22Rv1 (cell line): ENCODE data around the gene PCDH15.

ENCODE experiments used
- H3K27ac ChIP-seq: fragments of 450-650 bp; 2 replicates; pipeline ENCODE4 v1.5.1; 2017
- ZFX ChIP-seq: fragments of 450-650 bp; IDR thresholded peaks from 2 replicates; pipeline ENCODE4 v1.6.1; 2017; ENCODE audit warnings: antibody characterized with exemption, borderline replicate concordance
- TF ChIP-seq, protein P1 (sequence below): fragments of 450-650 bp; IDR thresholded peaks from 2 replicates; pipeline ENCODE4 v1.5.1; 2017; ENCODE audit warnings: mild to moderate bottlenecking

Gene PCDH15

DNA sequence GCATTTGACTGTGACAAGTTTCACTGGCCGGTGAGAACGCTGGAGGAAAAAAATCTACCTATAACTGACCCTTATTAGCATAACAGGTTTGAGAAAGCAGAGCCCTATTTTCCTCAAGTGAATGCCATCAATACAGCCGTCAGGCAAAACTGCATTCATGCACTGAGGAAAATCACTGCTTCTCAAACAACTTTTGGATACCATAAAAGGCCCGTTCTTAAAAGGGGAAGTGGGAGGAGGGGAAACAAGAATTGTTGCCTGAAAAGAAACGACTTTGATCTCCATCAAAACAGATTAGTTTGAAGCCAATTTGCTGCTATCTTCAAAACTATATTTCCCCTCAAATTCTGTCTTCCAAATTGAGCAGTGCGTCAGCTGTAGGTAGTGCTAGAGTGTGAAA is 670.6 kb downstream of the PCDH15 start:
- no peak for TF ChIP-seq ZFX
- TF ChIP-seq, protein P1, sequence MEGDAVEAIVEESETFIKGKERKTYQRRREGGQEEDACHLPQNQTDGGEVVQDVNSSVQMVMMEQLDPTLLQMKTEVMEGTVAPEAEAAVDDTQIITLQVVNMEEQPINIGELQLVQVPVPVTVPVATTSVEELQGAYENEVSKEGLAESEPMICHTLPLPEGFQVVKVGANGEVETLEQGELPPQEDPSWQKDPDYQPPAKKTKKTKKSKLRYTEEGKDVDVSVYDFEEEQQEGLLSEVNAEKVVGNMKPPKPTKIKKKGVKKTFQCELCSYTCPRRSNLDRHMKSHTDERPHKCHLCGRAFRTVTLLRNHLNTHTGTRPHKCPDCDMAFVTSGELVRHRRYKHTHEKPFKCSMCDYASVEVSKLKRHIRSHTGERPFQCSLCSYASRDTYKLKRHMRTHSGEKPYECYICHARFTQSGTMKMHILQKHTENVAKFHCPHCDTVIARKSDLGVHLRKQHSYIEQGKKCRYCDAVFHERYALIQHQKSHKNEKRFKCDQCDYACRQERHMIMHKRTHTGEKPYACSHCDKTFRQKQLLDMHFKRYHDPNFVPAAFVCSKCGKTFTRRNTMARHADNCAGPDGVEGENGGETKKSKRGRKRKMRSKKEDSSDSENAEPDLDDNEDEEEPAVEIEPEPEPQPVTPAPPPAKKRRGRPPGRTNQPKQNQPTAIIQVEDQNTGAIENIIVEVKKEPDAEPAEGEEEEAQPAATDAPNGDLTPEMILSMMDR, result no peak
- H3K27ac ChIP-seq, result no peak overlapping the region

DNA sequence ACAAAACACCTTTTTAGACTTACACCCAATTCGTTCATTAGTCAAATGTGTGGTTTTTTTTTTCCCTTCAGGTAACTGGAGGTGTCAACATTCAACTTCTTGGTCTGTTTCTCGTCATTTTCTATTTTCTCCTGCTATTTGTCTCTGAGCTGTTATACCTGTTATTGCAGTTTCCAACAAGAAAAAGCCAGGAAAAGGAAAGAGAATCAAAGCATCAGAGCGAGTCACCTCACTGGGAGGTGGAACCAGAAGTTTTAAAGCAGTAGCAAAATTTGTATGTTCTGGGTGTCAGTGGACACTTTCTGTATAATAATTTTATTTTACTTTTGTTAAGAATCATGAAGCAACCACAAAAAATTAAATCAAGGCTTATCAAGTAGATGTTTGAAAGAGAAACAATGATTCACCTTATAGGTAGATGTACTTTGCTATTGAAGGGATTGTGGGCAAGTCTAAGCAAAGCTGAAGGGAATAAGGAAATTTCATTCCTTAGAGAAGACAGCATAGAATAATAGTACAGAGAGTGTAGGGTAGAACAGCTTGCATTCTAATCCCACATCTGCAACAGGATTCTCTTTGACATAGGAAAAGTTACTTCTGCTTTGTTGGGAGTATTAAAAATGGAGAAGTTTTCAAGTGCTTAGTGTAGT is 675.8 kb downstream of the PCDH15 start:
- H3K27ac ChIP-seq, result no peak overlapping the region
- TF ChIP-seq, protein P1, result no peak
- no peak for TF ChIP-seq ZFX

DNA sequence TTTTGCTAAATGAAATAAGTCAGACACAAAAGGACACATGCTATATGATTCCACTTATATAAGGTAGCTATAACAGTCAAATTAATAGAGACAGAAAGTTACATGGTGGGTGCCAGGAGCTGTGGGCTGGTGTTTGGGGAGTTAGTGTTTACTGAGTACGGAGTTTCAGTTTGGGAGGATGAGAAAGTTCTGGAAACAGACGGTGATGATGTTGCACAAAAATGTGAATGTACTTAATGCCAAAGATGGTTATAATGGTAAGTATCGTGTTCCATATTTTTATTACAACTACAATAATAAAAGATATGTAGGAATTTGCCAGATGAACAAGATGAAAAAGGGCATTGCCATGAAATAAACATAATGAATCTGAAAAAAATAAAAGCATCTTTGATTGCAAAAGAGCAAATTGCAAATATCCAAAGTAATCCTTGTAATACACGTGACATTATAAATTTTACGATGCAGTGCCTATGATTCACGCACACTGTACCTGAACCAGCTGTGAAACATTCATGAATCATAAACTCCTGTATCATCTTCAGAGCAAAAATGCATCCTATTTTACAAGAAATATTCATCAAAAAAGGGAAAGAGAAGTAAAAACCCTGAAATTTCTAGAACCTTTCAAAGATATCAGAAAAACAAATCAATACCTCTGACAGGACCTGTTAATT is 676.7 kb downstream of the PCDH15 start:
- H3K27ac ChIP-seq, result no peak overlapping the region
- TF ChIP-seq, protein P1, result no peak
- no peak for TF ChIP-seq ZFX

DNA sequence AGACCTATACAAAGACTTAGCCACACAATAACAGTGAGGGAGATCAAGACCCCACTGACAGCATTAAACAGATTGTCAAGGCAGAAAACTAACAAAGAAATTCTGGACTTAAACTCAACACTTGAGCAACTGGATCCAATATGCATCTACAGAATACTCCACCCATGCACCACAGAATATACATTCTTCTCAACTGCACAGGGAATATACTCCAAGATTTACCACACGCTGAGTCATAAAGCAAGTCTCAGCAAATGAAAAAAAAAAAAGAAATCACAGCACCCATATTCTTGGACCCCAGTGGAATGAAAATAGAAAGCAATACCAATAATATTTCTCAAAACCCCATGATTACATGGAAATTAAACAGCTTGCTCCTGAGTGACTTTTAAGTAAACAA is 680.2 kb downstream of the PCDH15 start:
- H3K27ac ChIP-seq, result no peak overlapping the region
- TF ChIP-seq, protein P1, result no peak
- no peak for TF ChIP-seq ZFX

DNA sequence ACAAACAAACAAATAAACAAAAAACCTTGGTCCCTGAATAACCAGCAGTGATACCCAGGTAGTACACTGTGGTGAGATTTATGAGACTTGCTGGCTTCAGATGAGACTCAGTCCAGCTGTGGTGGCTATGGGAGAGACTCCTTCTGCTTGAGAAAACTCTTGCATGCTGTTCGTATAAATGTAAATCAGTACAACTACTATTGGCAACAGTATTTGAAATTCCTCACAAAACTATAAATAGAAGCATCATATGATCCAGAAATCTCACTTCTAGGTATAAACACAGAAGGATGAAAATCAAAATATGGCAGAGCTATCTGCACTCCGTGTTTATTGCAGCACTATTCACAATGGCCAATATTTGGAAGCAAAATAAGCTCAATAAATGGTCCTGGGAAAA is 692.1 kb downstream of the PCDH15 start:
- no peak overlapping the region for H3K27ac ChIP-seq
- no peak for TF ChIP-seq ZFX
- TF ChIP-seq, protein P1, result no peak

DNA sequence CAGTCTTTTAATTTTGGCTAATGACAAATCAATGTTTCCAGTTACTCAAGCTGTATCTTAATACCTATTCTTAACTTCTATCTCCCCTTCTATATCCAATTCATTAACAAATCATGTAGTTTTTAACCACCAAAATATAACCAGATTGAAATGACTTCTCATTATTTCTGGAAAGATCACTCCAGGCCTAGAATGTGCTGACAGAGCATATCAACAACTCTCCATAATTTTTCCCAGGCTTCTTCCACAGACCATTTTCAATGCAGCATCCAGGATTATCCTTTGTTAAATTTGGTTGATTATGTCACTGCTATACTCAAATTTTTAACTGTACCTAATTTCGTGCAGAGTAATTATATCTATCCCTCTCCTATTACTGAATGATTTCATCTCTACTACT is 704.1 kb downstream of the PCDH15 start:
- H3K27ac ChIP-seq, result no peak overlapping the region
- TF ChIP-seq, protein P1, result no peak
- TF ChIP-seq ZFX, result no peak

DNA sequence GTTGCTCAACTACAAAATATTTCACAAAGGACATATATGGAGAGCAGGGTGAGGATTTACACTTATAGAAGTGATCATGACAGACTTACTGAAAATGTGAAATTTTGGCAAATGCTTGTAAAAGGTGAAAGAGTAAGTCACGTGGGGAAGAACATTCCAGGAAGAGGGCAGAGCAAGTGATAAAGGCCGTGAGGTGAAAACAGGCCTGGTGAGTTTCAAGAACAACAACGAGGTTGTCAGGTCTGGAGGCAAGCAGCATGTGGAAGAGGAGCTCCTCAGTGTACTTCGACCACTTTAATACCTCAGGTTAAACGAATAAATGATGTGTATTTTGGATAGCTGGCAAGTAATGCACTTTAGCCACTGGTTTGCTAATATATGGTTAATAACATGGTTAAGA is 706.7 kb downstream of the PCDH15 start:
- H3K27ac ChIP-seq, result no peak overlapping the region
- TF ChIP-seq ZFX, result no peak
- TF ChIP-seq, protein P1, result no peak
